ENCODE data around the gene MGAT4A. TPM values are rescaled to one million over a fixed set of nuclear protein-coding genes. Genes with fewer than 3 reads are reported as not detected.
A peak's percentile ranks its signal among the peaks of the same experiment; 100 is the strongest.

The MGAT4A gene
- total and polyA plus RNA-seq, 2 of the 13 experiments (the other 11 are each of a cell fraction or from before 2014, with no cell fraction given) = 47.2 to 90.9 TPM

GRCh38 chr2:98617149-98617548 is 113.8 kb downstream of the MGAT4A start:
- DNase-seq (ENCODE audit: low spot score) (no peak), ATAC-seq (peak; percentile 12; the same call in 1 of the 3 replicates), FAIRE-seq (no peak)
- Histone ChIP-seq H3K79me2 (ENCODE audit: insufficient read depth, low read length) (no peaks in the 10 kb centered on the region), H3K4me2 (ENCODE audit: low read depth, low read length) (no peak overlapping the region), H3K27ac (ENCODE audit: extremely low read length, insufficient read depth, low read length) (no peak overlapping the region), H3K9ac (ENCODE audit: insufficient read depth, low read depth, low read length) (no peak overlapping the region), H3K36me3 (replicated peaks in 1 of 2; ENCODE audit: control insufficient read depth in 1 of 2, insufficient read depth in 2 of 2, low read length in 2 of 2) (peaks cover 16 to 65% of the 10 kb centered on the region in 2 experiments), H3K4me3 (replicated peaks in 1 of 3; ENCODE audit: insufficient read depth in 1 of 3, low read depth in 2 of 3, low read length in 3 of 3) (no peak overlapping the region), H3K27me3 (ENCODE audit: control insufficient read depth in 1 of 2, insufficient read depth in 2 of 2, low read length in 2 of 2) (no peaks in the 10 kb centered on the region), H4K20me1 (ENCODE audit: insufficient read depth, low read length) (no peaks in the 10 kb centered on the region), H3K4me1 (ENCODE audit: insufficient read depth, low read length) (no peaks in the 10 kb centered on the region), H3K9me3 (ENCODE audit: low read length) (no peaks in the 10 kb centered on the region), H2AFZ (ENCODE audit: low read length) (no peak overlapping the region)
- WGBS (ENCODE audit: low lambda C conversion rate) = 77% methylated on average over 5 of the region's 5 CpGs
- no TSS peak for BruUV-seq (replicated peaks)
- in situ Hi-C loops (cut with HindIII; ENCODE audit: extremely low pct_ligation_motif_present, low pct_unique_long_range_greater_than_20kb) (no loop called here), intact Hi-C loops (cut with micrococcal nuclease; ENCODE audit: unreplicated experiment) (no loop called here)
- ChIA-PET POLR2A (interaction anchor here (1.5 kb wide), 1 partner anchor 8 kb away, joined by 6 read pairs; the partner anchor contains the start of genes COA5 and UNC50), CTCF (ENCODE audit: low intra/inter-chr PET ratio, low total read pairs) (no interaction called here)
- TF ChIP-seq POLR2G (IDR thresholded peaks at IDR 0.05; ENCODE audit: low read depth, low read length) = peak; percentile 51
- no peak for TF ChIP-seq MAF1 (CRISPR knock-in tag; IDR thresholded peaks at IDR 0.05; ENCODE audit: borderline replicate concordance)
- peak; percentile 35; the same call in 1 of the 2 replicates for TF ChIP-seq ZNF652 (CRISPR knock-in tag; IDR thresholded peaks at IDR 0.05; ENCODE audit: borderline replicate concordance, low read depth)
- TF ChIP-seq RBM22 (optimal IDR thresholded peaks at IDR 0.05; ENCODE audit: low read length) = peak; percentile 21
- no peak for TF ChIP-seq ZMYM2 (CRISPR knock-in tag; IDR thresholded peaks at IDR 0.05)
- no peak for TF ChIP-seq ZNF580 (CRISPR knock-in tag; IDR thresholded peaks at IDR 0.05; ENCODE audit: borderline replicate concordance, low read depth)

DNA sequence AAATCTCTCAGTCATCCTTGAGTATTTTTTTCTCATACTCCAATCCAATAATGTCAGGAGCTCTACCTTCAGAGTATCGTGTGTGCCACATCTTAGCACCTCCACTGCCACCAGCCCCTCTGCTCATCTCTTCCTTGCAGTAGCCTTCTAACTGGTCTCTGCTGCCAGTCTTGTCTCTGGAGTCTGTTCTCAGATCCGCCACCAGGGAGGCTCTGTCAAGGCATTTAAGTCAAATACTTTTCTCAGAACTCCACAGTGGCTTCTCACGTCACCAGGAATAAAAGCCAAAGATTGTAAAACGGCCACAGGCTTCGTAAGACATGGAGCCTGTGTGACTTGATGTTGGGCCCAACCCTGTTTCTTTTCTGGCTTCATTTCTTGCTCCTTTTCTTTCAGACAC is 115.5 kb downstream of the MGAT4A start:
- Histone ChIP-seq H4K20me1 (ENCODE audit: insufficient read depth, low read length) (no peaks in the 10 kb centered on the region; the same call in 1 of the 2 replicates), H3K36me3 (replicated peaks in 1 of 2; ENCODE audit: control insufficient read depth in 1 of 2, insufficient read depth in 2 of 2, low read length in 2 of 2) (peaks cover 18 to 60% of the 10 kb centered on the region in 2 experiments), H3K9me3 (ENCODE audit: low read length) (no peaks in the 10 kb centered on the region), H3K27ac (ENCODE audit: extremely low read length, insufficient read depth, low read length) (no peak overlapping the region), H3K9ac (ENCODE audit: insufficient read depth, low read depth, low read length) (no peak overlapping the region), H3K4me1 (ENCODE audit: insufficient read depth, low read length) (peaks cover 11% of the 10 kb centered on the region), H3K79me2 (ENCODE audit: insufficient read depth, low read length) (peaks cover 9% of the 10 kb centered on the region), H2AFZ (ENCODE audit: low read length) (no peak overlapping the region), H3K27me3 (ENCODE audit: control insufficient read depth in 1 of 2, insufficient read depth in 2 of 2, low read length in 2 of 2) (no peaks in the 10 kb centered on the region), H3K4me2 (ENCODE audit: low read depth, low read length) (no peak overlapping the region), H3K4me3 (replicated peaks in 1 of 3; ENCODE audit: insufficient read depth in 1 of 3, low read depth in 2 of 3, low read length in 3 of 3) (no peak overlapping the region)
- WGBS (ENCODE audit: low lambda C conversion rate) = 94% methylated on average over 5 of the region's 5 CpGs
- intact Hi-C loops (cut with micrococcal nuclease; ENCODE audit: unreplicated experiment) (no loop called here), in situ Hi-C loops (cut with HindIII; ENCODE audit: extremely low pct_ligation_motif_present, low pct_unique_long_range_greater_than_20kb) (no loop called here)
- peak; percentile 71 for ATAC-seq
- peak; percentile 28; the same call in 1 of the 2 replicates for TF ChIP-seq PAF1 (CRISPR knock-in tag; IDR thresholded peaks at IDR 0.05)
- no peak for TF ChIP-seq ZMYM3 (CRISPR knock-in tag; IDR thresholded peaks at IDR 0.05)
- TF ChIP-seq POLR2AphosphoS5 (IDR thresholded peaks at IDR 0.05; ENCODE audit: low read depth, low read length) = 0 out of 2 replicates have a peak, but pooled peaks have one; percentile 16
- TF ChIP-seq RBM22 (optimal IDR thresholded peaks at IDR 0.05; ENCODE audit: low read length) = peak; percentile 64
- TF ChIP-seq MBNL3 (CRISPR knock-in tag; conservative IDR thresholded peaks at IDR 0.05) = no peak
- TF ChIP-seq POLR2G (IDR thresholded peaks at IDR 0.05; ENCODE audit: low read depth, low read length) = 0 out of 2 replicates have a peak, but pooled peaks have one; percentile 43
- peak; percentile 12 for FAIRE-seq
- POLR2A ChIA-PET = no interaction called here
- no peak for DNase-seq (ENCODE audit: low spot score)
- CTCF ChIA-PET (ENCODE audit: low intra/inter-chr PET ratio, low total read pairs) = no interaction called here
- no TSS peak for BruUV-seq (replicated peaks)
